OCI-LY7 (cell line): ENCODE measurements around the gene PHF12.

Source experiments
- CTCF ChIP-seq: fragments of 200-600 bp; sonication (generic); conservative IDR thresholded peaks from 2 replicates; pipeline ENCODE4 v1.5.1; 2014; ENCODE audit warnings: mild to moderate bottlenecking, antibody characterized with exemption, low read length, moderate library complexity, mixed read lengths
- EZH2phosphoT487 ChIP-seq: fragments of 200-600 bp; sonication (generic); IDR thresholded peaks from 2 replicates; pipeline ENCODE4 v1.6.1; 2018; ENCODE audit warnings: low read depth, borderline replicate concordance, mild to moderate bottlenecking, mixed run types, antibody characterized with exemption, low read length, moderate library complexity, mixed read lengths

- TF ChIP-seq CTCF = no peak
- TF ChIP-seq EZH2phosphoT487 = no peak
These were observed 45.0 kb downstream of the PHF12 start for GRCh38 chr17:28906276-28906675.
